IPS-20b (cell line): ENCODE data around the gene CCL4.
"Not testable (repeated sequence)": the region's sequence is repeated elsewhere in the genome, so short reads cannot be mapped to it uniquely, and the experiment has no call there.

Source experiments
- H3K27ac ChIP-seq: one replicate; pipeline ENCODE4 v1.5.1; 2013; ENCODE audit warnings: low read length
- H3K27me3 ChIP-seq: 2 replicates; pipeline ENCODE4 v1.6.1; 2013; ENCODE audit warnings: mild to moderate bottlenecking, low read length, inconsistent platforms; ENCODE audit not compliant: insufficient read depth
- H3K36me3 ChIP-seq: 2 replicates; pipeline ENCODE4 v1.6.1; 2013; ENCODE audit warnings: low read depth, mild to moderate bottlenecking, inconsistent platforms, low read length, moderate library complexity; ENCODE audit not compliant: insufficient read depth
- H3K4me1 ChIP-seq: 2 replicates; pipeline ENCODE4 v1.6.1; 2013; ENCODE audit warnings: mild to moderate bottlenecking, control low read depth, inconsistent platforms, low read length, moderate library complexity; ENCODE audit not compliant: insufficient read depth
- H3K4me3 ChIP-seq: 2 replicates; pipeline ENCODE4 v1.5.1; 2013; ENCODE audit warnings: mild to moderate bottlenecking, low read length, inconsistent platforms
- H3K9ac ChIP-seq: 2 replicates; pipeline ENCODE4 v1.6.1; 2013; ENCODE audit warnings: low read depth, mild to moderate bottlenecking, inconsistent platforms, low read length, moderate library complexity
- H3K9me3 ChIP-seq: 2 replicates; pipeline ENCODE4 v1.6.1; 2013; ENCODE audit warnings: mild to moderate bottlenecking, low read depth, low read length, inconsistent platforms; ENCODE audit not compliant: insufficient read depth

Gene CCL4

DNA sequence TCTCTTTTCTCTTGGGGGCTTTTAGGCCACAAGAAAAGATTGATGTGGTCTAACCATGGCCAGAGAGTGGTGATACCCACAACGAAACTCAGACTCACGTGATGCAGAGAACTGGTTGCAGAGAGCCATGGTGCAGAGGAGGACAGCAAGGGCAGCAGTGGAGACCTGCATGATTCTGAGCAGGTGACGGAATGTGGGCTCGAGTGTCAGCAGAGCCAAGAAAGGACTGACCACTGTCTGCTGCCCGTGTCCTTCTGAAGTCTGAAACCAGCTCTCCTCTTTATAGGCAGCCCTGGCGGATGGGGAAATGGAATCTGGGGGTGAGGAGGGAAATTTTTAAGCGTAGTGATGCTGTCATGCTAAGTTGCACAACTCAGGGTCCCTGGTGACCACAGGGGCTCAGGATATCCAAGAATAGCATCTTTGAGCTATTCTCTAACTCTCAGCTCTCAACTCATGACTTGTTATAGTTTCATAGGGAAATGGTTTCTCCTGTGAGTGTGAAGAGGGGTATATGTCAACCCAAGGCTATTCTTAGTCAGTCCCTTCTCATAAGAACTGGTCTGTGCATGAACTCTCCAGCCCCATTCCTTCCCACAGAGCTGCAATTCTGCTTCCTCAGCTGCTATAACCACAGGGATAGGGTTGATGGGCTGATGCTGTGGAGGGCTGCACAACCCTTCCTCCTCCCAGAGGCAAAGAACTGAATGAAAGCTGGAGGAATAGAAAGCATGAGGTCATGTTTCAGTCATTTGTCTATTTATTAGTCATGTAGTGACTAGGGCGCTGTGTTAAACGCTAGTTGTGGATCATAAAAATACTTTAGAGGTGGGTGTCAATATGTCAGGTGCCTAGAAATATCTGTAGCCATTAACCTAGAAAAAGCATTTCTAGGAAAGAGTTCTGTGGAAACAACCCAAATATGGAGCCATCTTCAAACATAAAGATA, 13.5 kb upstream of the CCL4 start, which contains the start of gene CCL3:
TSS of gene CCL3 (minus strand) at position 256 of the 949 bp plus-strand sequence. CDS start at position 171, 85 bp downstream.
- Histone ChIP-seq H3K36me3 (no peaks in the 10 kb centered on the region), H3K9me3 (no peaks in the 10 kb centered on the region), H3K4me3 (no peak within 1 kb of the TSS), H3K27ac (no peak within 1 kb of the TSS), H3K4me1 (0 out of 2 replicates have a peak, but pooled peaks cover under 1% of the 10 kb centered on the region), H3K9ac (no peak within 1 kb of the TSS), H3K27me3 (no peaks in the 10 kb centered on the region)

DNA sequence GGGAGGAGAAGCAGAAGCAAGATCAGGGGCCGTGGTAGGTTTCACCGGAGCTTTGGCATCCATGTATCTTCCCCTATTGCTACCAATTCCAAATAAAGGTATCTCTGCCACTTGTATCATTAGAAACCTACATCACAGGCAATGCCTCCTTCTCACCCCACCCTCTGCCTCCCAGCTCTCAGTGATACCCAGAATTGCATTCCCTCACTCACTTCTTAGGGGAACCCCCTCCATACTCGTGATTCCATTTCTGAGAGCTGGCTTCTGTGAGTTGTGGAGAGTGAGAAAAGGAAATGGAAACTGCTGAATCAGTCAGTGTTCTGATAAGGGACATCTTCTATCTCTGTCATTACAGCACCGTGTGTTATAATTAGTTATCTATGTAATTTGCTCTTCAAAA, 11.4 kb upstream of the CCL4 start:
- Histone ChIP-seq H3K9ac (no peak overlapping the region), H3K4me1 (no peaks in the 10 kb centered on the region), H3K36me3 (no peaks in the 10 kb centered on the region), H3K4me3 (no peak overlapping the region), H3K27ac (no peak overlapping the region), H3K9me3 (no peaks in the 10 kb centered on the region), H3K27me3 (no peaks in the 10 kb centered on the region)

DNA sequence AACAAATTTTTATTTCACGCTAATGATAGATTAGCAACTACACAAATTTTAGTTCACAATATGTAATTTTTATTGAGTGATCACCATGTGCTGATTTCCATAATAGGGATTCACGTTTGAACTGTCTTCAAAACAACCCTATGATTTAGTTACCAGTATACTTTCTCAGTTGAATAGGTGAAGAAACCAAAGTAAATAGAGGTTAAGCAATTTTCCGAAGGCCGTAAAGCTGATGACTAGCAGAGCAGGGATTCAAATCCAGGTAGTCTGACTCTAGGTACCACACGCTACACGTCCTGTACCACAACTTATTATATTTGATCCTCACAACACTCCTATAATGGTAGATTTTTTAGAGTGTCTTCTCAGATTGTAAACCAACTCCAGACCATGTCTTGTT, 10.9 kb upstream of the CCL4 start:
- H3K27ac ChIP-seq, H3K9me3 ChIP-seq, H3K4me1 ChIP-seq, H3K27me3 ChIP-seq, H3K9ac ChIP-seq, H3K36me3 ChIP-seq, H3K4me3 ChIP-seq: not testable (repeated sequence)

DNA sequence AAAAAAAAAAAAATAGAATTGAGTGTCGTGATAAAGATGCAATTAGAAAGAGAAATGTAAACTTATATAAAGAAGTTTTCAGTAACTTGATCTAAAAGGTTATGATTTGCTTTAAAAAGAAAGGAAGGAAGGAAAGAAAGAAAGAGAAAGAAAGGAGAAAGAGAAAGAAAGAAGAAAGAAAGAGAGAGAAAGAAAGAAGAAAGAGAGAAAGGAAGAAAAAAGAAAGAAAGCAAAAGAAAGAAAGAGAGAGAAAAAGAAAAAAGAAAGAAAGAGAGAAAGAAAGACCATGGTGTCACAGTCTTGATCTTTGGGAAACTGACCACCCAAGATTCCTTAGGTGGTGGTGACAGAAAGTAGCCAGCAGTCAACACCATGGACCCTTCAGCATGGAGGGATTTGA, 9.4 kb upstream of the CCL4 start:
- Histone ChIP-seq H3K4me1 (no peaks in the 10 kb centered on the region), H3K27me3 (no peaks in the 10 kb centered on the region), H3K9ac (no peak overlapping the region), H3K4me3 (no peak overlapping the region), H3K27ac (no peak overlapping the region), H3K36me3 (no peaks in the 10 kb centered on the region), H3K9me3 (no peaks in the 10 kb centered on the region)

DNA sequence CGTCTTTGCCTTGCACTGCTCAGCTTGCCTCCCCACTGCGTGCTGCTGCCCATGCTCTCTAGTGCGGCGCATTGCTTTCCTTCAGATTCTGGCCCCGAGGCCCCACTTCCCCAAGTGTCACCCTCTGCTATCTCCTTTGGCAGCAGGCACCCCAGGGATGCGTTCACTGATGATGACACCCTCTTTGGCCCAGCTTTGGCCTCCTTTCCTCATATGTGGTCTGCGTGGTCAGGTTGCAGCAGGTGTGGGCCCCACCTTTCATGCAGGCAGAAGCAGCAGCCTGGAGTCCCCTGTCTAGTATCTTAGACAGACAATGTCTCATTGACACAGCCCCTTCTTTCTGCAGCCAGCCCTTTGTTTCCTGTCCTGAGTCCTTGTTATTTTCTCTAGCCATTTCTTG, 8.9 kb upstream of the CCL4 start:
- Histone ChIP-seq H3K9me3 (no peaks in the 10 kb centered on the region), H3K9ac (no peak overlapping the region), H3K4me1 (no peaks in the 10 kb centered on the region)

DNA sequence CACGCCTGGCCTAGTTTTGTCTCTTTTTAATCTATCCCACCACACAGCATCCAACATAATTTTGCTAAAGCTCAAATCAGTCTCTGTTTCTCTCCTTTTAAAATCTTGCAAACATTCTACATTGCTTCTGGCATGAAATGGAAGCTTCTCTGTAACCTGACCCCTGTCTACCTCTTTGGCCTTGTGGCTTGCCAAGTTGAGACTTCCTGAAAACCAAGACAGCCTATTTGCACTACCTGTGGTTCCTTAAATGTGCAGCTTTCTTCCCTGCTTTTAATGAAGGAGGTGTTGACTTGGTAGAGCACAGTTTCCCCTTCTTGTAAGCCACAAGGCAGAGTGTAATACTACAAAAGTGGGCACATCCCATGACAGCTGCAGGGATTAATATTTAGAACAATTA, 7.6 kb upstream of the CCL4 start:
- Histone ChIP-seq H3K9me3 (no peaks in the 10 kb centered on the region), H3K4me3 (no peak overlapping the region), H3K9ac (no peak overlapping the region), H3K4me1 (no peaks in the 10 kb centered on the region), H3K27me3 (no peaks in the 10 kb centered on the region), H3K27ac (no peak overlapping the region), H3K36me3 (no peaks in the 10 kb centered on the region)

More for the DNA sequence above, 8.9 kb upstream of the CCL4 start:
- Histone ChIP-seq H3K27me3 (no peaks in the 10 kb centered on the region), H3K36me3 (no peaks in the 10 kb centered on the region), H3K27ac (no peak overlapping the region), H3K4me3 (no peak overlapping the region)

DNA sequence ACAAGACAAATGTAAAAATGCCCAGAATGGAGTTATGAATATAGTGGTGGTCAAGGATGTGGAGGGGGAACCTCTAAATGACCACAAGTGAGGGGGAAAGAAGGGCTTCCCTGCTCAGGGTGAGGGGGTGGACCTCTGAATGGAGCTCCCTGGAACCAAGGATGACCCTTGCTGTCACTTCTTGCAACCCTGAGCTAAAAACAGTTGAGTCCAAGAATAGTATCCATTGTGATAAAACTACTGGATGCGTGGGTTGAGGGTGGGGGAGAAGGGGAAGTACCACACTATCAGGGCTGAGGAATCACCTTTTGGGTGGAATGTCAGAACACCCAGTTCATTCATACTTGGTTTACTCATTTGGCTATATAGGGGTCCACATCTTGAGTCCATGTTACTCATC, 4.6 kb upstream of the CCL4 start:
- not testable (repeated sequence) for H3K36me3 ChIP-seq, H3K4me3 ChIP-seq, H3K27me3 ChIP-seq, H3K9ac ChIP-seq, H3K27ac ChIP-seq, H3K4me1 ChIP-seq, H3K9me3 ChIP-seq

DNA sequence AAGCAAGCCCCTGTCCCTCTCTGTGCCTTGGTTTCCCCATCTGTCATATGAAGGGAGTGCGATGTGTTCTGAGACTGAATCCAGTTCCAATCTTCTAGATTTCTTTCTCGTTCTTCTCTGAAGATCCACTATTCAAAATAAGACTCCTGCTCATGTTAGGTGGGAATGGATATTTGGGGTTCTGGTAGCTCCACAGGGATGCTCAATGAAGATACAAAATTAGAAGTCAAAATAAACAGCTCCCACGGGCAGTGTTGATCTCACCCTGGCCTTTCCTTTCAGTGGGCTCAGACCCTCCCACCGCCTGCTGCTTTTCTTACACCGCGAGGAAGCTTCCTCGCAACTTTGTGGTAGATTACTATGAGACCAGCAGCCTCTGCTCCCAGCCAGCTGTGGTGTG, 619 bp downstream of the CCL4 start:
- H3K27ac ChIP-seq, H3K27me3 ChIP-seq, H3K9ac ChIP-seq, H3K4me3 ChIP-seq, H3K36me3 ChIP-seq, H3K9me3 ChIP-seq, H3K4me1 ChIP-seq: not testable (repeated sequence)

DNA sequence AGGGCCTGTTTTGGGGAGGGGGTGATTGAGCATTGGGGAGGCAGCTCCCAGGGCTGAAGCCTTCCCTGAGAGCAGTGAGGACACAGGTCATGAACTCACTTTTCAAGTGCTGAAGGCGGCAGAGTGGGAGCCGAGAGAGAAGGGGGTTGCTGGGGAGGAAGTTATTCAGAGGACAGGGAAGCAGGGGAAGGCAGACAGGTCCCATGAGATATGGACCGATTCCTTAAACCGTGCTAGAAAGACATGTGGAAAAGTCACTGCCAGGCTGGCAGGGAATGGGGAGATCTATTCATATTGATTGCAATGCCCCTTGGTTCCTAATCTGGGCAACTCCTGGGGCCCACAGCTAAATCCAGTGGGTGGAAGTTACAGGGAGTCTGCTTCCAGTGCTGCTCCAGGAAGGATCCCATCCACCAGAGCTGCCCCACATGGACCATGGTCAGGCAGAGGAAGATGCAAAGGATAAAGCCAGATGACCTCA, 1.1 kb downstream of the CCL4 start:
- Histone ChIP-seq H3K27me3 (no peaks in the 10 kb centered on the region), H3K9me3 (no peaks in the 10 kb centered on the region), H3K4me3 (no peak overlapping the region), H3K27ac (no peak overlapping the region), H3K36me3 (no peaks in the 10 kb centered on the region), H3K9ac (no peak overlapping the region), H3K4me1 (no peaks in the 10 kb centered on the region)

DNA sequence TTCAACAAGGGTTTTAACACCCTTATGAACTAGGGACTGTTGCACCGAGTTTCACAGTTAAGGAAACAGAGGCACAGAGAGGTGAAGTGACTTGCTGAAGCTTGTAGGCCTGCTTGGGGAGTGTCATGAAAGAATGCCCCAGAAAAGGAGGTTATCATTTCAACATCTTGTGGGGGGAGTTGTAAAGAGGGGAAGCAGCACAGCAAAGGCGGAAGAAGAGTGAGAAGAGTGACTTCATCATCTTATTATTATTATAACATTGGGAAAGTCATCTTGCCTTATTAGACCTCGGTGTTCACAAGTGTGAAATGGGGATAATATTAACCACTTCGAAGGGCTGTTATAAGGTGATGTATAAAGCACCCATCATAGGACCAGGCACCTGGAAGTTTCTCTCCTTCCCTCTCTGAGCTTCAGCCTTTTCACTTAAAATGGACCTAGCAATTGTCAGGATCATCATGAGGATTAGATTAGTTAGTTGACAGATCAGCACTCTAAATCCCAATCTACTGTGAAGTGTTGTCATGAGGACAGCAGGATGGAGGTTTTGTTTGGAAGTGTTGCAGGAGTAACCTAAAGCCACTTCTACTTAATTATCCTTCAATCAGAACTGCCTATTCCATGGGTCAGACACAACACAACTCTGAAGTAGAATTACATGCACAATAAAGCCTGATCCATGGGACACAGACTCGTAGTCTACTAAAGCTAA, 2.3 kb downstream of the CCL4 start:
- no peaks in the 10 kb centered on the region for H3K9me3 ChIP-seq
- H3K4me3 ChIP-seq: no peak overlapping the region
- no peaks in the 10 kb centered on the region for H3K4me1 ChIP-seq
- no peak overlapping the region for H3K9ac ChIP-seq
- H3K27ac ChIP-seq: no peak overlapping the region
- H3K36me3 ChIP-seq: no peaks in the 10 kb centered on the region
- no peaks in the 10 kb centered on the region for H3K27me3 ChIP-seq

DNA sequence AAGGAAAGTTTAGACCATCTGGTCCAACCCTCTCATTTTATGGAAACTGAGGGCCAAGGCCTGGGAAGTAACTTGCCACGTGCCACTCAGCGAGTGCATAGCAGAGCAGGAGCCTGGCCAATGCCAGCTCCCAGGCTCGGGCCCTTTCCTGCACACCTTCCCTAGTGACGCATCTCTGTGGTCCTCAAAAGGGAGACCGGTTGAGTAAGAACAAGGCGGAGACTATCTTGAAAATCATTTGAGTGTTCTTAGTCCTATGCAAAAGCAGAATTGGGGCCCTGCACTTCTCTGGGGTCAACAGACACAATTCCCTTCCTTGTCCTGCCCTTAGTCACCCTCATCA, 2.8 kb downstream of the CCL4 start:
- H3K4me1 ChIP-seq: no peaks in the 10 kb centered on the region
- H3K36me3 ChIP-seq: no peaks in the 10 kb centered on the region
- H3K27ac ChIP-seq: no peak overlapping the region
- no peaks in the 10 kb centered on the region for H3K9me3 ChIP-seq
- no peak overlapping the region for H3K4me3 ChIP-seq
- H3K27me3 ChIP-seq: no peaks in the 10 kb centered on the region
- H3K9ac ChIP-seq: no peak overlapping the region

DNA sequence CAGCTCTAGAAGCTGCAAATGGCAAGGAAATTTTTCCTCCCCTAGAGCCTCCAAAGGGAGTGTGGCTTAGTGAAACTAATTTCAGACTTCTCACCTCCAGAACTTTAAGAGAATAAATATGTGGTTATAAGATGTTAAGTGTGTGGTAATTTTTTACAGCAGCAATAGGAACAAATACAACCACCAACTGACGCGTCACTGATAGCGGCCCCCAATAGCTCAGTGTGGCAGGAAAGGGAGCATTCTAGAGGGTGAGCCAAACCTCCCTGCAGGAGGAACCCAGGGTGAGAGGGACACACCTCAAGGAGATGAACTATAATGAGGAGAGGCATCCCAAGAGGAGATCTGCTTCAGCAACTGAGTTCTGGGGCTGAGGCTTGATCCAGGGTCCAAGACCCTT, 4.0 kb downstream of the CCL4 start:
- H3K36me3 ChIP-seq: no peaks in the 10 kb centered on the region
- H3K9me3 ChIP-seq: peaks cover 4% of the 10 kb centered on the region
- H3K27me3 ChIP-seq: no peaks in the 10 kb centered on the region
- H3K4me3 ChIP-seq: no peak overlapping the region
- no peak overlapping the region for H3K9ac ChIP-seq
- H3K4me1 ChIP-seq: no peaks in the 10 kb centered on the region
- no peak overlapping the region for H3K27ac ChIP-seq
